ENCODE data around the gene ST6GALNAC1.

- TF ChIP-seq CTCF (IDR thresholded peaks at IDR 0.05; ENCODE audit: extremely low read depth in 1 of 2, insufficient read depth in 1 of 2, low read depth in 1 of 2, low read length in 2 of 2) (no peak), POLR2AphosphoS5 (IDR thresholded peaks at IDR 0.05; ENCODE audit: insufficient read depth, low read depth, low read length) (no peak), EZH2 (IDR thresholded peaks at IDR 0.05; ENCODE audit: borderline replicate concordance, low read depth, low read length, severe bottlenecking) (no peak), JUN (IDR thresholded peaks at IDR 0.05; ENCODE audit: borderline replicate concordance, insufficient read depth, insufficient read length, low read depth) (no peak), POLR2A (IDR thresholded peaks at IDR 0.05; ENCODE audit: low read depth, low read length) (no peak), MYC (IDR thresholded peaks at IDR 0.05; ENCODE audit: low read depth, low read length) (no peak), FOS (IDR thresholded peaks at IDR 0.05; ENCODE audit: borderline replicate concordance, insufficient read depth, low read length) (no peak)
These were observed 29.3 kb upstream of the ST6GALNAC1 start for GRCh38 chr17:76672892-76673291.

Measured in endothelial cell of umbilical vein (primary cell).